NOMO-1 treated with DMSO at 0.1 percent for 48 hours (cell line): Measurements from ENCODE around the gene MOGAT1.
"Not testable (repeated sequence)": the region's sequence is repeated elsewhere in the genome, so short reads cannot be mapped to it uniquely, and the experiment has no call there.

Experiments
- DNase-seq: peaks from one replicate; lab custom pipeline; 2025; ENCODE audit not compliant: unreplicated experiment; lab: John Stamatoyannopoulos, UW

Gene MOGAT1

GRCh38 chr2:222736924-222737323 lies 65.5 kb downstream of the MOGAT1 start:
- no peak for DNase-seq

DNA sequence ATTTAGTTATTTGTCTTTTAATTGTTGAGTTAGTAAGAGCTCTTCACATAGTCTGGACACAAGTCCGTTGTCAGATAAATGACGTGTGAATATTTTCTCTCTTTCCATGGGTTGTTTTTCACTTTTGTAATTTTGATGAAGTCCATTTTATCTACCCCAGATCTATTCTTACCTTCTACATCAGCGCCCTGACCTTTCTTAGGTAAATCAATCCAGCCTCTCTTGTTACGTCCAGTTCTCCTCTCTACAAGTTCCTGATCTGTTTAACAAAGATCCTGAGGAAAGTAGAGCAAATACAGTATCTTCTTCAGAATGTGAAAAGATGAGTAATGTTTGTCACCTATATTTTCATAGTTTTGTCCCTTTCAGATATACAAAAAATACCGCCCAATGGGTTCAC lies 66.9 kb downstream of the MOGAT1 start:
- DNase-seq = no peak

DNA sequence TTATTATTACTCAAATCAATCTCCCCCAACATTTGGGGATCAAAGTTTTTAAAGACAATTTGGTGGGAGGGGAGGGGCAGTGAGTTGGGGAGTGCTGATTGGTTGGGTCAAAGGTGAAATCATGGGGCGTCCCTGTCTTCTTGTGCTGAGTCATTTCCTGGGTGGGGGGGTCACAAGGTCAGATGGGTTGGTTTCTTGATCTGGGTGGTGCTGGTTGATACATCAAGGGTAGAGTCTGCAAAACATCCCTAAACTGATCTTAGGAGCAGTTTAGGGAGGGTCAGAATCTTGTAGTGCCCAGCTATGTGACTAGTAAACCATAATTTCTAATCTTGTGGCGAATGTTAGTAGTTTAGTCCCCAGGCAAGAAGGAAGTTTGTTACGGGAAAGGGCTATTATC lies 67.4 kb downstream of the MOGAT1 start:
- no peak for DNase-seq

DNA sequence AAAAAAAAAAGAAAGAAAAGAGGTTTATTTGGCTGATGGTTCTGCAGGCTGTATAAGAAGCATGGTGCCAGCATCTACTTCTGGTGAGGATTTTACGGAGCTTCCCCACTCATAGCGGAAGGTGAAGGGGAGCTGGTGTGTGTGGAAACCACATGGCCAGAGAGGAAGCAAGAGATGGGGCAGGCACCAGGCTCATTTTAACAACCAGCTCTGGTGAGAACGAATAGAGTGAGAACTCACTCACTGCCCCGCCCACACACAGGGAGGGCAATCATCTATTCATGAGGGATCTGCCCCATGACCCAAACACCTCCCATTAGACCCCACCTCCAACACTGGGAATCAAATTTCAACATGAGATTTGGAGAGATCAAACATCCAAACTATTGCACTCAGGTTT lies 68.5 kb downstream of the MOGAT1 start:
- DNase-seq = no peak

GRCh38 chr2:222743251-222743812 lies 71.9 kb downstream of the MOGAT1 start:
- DNase-seq = peak; percentile 42

DNA sequence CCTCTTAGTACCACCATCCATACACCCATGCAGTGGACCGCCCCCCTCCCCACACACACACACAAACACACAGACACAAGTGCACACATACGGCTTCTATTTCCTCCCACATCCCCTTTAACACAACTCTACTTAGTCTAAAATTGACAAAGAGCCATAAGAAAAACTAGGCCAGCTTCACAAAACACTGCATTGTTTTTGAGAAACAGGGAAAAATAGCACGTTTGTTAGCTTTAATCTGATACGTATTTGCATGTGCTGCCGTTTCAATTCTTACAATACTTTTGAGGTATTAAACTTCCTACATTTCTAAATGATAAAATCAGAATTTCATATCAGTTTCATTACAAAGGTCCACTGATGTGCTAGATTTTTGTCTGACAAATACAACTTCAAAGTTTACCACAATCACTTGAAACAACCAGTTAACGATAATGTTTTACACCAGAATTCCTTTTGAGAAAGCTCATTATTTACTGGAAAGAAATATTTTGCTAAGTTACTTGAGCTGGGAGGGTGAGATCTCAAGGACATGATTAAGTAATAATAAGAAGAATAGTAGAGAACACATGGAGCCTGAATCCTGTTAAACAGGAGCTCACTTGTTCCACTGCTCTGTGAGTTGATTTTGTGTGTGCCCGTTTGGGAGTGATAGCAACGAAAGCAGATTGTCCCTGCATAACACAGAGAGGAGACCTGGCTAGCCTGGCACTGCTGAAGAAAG lies 74.5 kb downstream of the MOGAT1 start:
- DNase-seq = no peak

DNA sequence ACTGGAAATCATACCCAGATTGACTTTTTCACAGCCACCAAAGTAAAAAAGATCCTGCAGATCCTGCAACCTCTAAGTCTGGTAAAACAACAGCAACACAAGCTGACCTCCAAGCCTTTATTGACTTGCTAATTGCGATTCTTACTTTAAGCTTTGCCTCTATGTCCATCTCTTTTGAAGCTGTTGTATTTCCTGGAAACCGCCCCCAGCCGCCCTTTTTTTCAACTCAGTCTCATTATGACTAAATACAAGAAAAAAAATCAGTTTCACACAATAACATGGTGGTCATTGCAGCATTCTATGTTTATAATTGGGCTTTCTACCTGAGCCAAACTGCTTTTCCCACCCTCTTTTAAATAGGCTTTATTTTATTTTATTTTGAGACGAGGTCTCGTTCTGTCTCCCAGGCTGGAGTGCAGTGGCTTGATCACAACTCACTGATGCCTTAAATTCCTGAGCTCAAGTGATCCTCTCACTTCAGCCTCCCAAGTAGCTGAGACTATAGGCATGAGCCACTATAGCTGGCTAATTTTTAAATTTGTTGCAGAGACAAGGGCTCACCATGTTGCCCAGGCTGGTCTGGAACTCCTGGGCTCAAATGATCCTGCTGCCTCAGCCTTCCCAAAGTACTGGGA lies 76.2 kb downstream of the MOGAT1 start:
- no peak for DNase-seq

GRCh38 chr2:222750533-222750932 lies 79.1 kb downstream of the MOGAT1 start:
- DNase-seq = no peak

DNA sequence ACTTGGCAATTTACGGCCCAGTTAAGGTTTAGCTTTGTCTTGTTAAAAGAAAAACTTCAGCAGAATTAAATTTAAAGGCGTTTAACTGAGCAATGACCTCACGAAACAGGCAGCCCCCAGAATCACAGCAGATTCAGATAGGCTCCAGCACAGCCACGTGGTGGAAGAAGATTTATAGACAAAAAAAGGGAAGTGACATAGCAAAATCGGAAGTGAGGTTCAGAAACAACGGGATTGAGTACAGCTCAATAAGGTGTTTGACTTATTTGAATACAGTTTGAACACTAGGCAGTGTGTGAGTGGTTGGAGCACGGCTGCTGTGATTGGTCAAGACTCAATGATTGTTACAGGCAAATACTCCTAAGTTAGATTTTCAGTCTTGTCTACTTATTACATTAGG lies 79.8 kb downstream of the MOGAT1 start:
- DNase-seq = peak; percentile 90

- no peak for DNase-seq
These were observed 80.6 kb downstream of the MOGAT1 start for GRCh38 chr2:222751821-222752719.

DNA sequence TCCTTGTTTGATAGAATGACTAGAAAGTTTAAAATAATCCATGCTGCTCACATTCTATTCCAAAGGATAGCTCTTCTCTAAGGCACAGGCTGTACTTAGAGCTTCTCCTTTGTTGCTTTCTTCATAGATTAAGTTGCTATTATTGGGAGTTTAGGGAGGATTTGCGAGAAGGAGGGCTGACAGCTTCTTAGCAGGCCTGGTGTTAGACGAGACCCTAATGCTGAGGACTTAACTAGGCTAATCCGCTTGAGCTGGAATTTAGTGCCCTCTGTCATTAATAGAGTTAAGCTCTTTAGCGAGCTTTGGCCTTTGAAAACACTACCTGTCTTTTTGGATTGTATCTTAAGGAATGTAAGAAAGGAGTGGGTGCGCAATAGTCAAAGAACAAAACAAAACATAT lies 81.3 kb downstream of the MOGAT1 start:
- no peak for DNase-seq

GRCh38 chr2:222753251-222753824 lies 81.9 kb downstream of the MOGAT1 start:
- DNase-seq = no peak

- no peak for DNase-seq
These were observed 83.0 kb downstream of the MOGAT1 start for GRCh38 chr2:222754324-222754930.

DNA sequence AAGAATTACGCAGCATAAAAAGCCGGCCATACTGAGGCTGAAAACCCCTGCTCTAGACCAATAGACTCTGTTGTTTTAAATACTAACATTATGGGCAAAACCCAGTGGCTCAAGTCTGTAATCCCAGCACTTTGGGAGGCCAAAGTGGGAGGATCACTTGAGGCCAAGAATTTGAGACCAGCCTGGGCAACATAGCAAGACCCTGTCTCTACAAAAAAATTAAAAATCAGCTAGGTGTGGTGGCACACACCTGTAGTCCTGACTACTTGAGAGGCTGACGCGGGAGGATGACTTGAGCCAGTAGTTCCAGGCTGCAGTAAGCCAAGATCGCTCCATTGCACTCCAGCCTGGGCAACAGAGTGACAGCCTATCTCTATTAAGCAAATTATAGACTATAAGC lies 84.1 kb downstream of the MOGAT1 start:
- not testable (repeated sequence) for DNase-seq

DNA sequence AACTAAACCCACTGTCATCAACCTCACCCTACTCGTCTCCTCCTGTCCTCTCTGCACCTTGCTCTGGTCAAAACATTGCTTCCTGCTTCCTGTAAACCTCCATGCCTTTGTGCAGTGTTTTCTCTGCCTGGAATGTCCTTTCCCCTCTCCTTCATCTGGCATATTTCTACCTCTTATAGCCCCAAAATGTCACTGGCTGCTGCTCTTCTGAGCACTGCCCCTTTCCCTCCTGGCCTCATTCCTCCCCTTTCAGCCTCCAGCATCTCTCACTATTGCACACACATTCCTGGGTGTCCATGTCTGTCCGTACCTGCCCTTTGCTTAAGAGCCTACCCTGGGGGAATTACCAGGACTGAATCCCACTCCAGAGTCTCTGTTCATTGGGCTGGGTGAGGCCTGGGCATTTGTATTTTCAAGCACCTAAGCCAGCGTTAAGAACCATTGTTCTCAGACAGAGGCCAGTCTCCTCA lies 84.9 kb downstream of the MOGAT1 start:
- no peak for DNase-seq

- DNase-seq = no peak
These were observed 85.6 kb downstream of the MOGAT1 start for GRCh38 chr2:222756951-222757650.
